Anterior cingulate cortex (tissue), 58 donors: ENCODE data around the gene TOR2A.
"Not testable (repeated sequence)": the region's sequence is repeated elsewhere in the genome, so short reads cannot be mapped to it uniquely, and the experiment has no call there.

Experiments used
- DNase-seq, 58 donors: peaks; one replicate each; lab custom pipeline; 2025; lab: John Stamatoyannopoulos, UW

TOR2A gene

DNA sequence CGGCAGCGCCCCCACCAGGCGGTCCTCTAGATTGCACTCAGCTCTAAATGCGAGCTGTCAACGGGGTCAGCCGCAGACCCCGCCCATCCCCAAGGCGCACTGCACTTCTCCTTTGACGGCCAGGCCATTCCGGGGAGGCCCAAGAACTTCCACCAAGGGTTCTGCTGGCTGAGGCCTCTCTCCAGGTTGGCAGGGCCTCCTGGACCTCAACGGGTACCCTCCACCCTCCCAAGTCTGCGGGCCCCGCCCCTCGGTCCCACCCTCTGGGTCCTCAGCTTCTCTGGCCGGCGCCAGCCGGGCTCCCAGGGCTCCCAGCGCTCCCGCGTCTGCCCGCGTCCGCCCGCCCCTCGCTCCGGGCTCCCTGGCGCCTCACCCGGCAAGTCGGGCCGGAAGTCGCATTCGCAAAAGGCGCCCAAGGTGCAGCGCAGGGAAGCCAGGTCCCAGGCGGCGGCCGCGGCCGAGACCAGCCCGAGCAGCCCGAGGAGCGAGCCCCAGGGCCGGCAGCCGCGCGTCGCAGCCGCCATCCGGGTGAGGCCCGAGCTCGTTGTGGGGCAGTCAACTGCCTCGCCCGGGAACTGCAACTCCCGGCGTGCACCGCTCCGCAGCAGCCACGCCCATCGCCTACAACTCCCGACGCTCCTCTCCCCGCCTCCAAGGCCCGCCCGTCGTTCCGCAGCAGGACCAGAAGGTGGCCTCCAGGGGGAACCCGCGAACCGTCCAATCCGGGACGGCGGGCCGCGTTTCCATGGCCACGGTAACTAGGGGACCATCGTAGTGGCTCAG, at the start of gene TOR2A:
TSS of gene TOR2A (minus strand) at position 548 of the 783 bp plus-strand sequence. CDS start at position 524, 24 bp downstream.
- peak; percentile 82 to 98 (median 95) for DNase-seq

DNA sequence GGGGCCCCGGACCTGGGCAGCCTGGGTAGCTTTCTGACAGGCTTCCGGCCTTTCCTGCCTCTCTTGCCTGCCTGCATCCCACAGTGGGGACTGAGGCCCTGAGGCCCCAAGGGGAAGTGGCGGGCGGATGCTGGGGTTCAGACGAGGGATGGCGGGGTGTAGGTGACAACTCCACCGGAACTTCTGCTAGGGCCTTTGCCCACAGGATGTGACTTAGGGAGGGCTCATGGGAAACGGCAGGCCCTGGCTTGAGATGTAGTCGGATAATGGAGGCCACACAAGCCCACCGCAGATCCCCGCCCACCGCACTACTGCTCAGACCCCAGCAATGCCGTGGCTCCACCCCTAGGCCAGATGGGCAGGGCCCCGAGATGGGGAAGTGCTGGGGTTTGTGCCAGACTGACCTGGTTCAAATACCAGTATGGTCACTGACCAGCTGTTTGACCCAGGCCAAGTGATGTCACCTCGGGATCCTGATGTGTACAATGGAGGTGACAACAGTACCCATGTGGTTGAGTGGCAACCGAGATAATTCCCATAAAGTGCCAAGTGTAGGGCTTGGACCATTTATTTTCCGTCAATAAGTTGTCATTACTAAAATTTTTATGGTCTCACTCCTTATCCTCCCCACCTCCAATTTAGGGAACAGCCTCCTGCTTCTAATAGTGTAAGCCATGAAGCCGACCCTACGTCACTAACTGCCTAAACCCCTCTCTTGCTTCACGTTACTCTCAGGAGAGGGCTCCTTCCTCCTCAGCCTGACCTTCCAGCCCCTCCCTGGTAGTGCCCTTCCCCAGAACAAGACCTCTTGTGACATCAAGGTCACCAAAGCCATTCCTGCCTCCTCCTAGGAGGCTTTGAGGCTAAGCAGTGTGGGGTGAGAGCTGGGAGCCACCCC, 48.3 kb upstream of the TOR2A start:
- peak in 6 of 58 donors; percentile 13 to 32 (median 20) for DNase-seq

DNA sequence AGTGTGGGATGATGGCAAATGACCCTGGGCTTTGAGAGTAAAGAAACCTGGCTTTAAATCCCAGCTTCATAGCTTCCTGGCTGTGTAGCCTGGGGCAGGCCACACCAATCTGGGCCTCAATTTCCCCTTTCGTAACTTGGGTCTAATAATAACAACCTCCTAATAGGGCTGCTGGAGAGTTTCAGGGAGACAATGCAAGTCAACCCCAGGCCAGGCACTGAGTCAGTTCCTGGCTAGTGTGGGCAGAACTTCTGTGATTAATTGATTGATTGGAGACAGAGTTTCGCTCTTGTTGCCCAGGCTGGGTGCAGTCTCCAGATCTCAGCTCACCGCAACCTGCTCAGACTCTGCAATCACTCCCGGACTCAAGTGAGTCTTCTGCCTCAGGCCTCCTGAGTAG, 46.7 kb upstream of the TOR2A start:
- DNase-seq = no peak

DNA sequence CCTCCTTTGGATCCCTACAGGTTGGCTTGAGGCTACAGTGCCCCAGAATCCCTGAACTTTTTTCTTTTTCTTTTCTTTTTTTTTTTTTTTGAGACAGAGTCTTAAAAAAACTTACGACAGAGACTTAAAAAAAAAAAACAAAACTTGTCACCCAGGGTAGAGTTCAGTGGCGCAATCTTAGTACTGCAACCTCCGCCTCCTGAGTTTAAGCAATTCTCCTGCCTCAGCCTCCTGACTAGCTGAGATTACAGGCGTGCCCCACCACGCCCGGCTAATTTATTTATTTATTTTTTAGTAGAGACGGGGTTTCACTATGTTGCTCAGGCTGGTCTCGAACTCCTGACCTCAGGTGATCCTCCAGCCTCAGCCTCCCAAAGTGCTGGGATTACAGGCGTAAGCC, 45.8 kb upstream of the TOR2A start:
- DNase-seq = not testable (repeated sequence)

DNA sequence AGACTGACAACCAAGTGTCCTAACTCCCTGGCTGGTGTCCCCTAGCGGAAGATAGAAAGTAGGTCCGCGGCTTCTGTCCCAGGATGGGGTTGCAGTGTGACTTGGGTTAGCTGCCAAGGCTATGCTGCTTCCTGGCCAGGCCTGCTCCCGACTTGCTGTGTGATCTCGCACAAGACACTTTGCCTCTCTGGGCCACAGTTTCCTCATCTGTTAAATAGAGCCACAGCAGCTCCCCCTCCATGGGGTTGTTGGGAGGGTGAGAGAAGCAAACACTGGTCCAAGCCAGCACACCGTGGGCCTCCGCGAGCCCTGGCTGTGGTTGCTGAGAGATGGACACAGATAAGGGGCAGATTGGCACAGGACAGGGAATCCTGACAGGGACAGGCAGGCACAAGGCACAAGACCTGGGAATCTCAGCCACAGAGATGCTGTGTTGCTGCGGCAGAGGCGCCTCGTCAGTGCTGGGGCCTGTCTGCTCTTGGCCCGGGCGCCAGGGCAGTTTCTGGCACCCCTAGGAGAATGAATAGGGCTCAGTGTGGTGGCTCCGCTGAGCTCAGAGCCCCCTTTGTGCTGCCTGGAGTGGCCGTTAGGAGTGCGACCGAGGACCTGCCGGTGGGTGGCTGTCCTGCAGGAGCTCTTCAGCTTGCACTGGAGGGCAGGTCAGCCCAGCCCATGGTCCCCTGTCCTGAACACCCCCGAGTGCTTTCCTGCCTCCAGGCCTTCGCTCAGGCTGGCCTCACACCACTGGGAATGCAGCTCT, 45.2 kb upstream of the TOR2A start:
- peak in 30 of 58 donors; percentile 18 to 74 (median 44) for DNase-seq

DNA sequence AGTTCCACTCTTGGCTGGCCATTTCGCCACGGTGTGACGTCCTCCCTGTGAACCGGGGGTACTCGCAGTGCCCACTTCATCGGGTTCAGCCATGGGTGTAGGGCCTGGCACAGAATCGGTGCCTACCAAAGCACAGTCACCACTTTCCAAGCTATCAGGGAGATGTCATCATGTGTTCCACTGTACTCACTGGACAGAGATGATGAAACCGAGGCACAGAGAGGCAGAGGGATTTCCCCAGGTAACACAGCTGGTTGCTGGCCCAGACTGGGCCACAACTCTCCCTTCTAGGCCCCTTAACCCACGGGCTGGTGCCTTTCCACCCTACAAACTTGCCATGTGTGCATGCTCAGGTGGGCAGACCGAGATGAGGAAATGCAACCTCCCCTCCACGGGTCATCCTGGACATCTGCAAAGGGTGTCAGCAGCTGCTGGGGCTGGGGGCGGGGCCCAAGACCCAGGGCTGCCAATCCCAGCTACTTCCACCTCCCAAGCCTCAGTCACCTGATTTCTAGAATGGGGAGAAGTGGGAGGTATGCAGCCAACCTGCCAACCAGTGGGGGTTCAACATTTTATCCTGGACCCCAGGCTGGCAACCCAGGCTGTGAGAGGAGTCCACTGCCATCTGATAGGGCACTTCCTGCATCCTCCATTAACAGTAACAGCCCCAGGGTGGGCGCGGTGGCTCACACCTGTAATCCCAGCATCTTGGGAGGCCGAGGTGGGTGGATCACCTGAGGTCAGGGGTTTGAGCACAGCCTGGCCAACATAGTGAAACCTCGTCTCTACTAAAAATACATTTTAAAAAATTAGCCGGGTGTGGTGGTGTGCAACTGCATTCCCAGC, 44.3 kb upstream of the TOR2A start:
- no peak for DNase-seq

DNA sequence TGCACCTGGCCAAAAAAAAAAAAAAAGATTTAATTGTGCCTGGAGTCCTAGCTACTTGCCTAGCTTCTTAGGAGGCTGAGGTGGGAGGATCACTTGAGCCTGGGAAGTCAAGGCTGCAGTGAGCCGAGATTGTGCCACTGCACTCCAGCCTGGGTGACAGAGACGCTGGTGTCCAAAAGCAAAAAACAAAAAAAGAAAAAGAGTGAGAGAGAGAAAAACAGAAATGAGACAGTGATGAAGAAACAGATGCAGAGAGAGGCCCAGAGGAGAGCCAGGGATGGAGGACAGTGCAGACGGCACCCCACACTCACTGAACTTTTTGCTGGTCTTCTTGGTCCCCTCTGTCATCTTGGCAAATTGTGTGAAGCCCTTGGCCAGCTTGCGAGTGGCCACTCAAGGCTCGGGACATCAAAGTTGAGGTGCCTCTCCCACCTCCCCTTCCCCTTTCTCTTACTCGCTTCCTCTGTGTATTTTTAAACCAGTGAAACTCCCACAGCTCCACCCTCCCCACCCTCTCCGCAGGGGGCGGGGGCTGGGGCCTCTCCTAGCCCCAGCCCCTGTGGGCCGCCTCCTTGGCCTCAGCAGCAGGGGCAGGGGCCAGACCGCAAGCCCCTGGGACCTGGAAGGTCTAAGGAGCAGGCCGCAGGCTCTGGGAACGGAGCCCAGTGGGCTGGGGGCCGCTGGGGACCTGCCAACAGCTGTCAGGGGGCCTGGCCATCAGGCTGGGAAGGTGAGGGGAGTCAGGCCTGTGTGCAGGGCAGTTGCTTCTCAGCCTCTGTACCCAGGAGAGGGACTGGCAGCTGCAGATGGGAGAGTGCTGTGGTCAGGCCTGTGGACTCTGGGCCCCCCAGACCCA, 43.4 kb upstream of the TOR2A start, which contains the start of gene SH2D3C:
TSS of gene SH2D3C (minus strand) at position 387 of the 856 bp plus-strand sequence. CDS start at position 348, 39 bp downstream.
- DNase-seq = peak in 3 of 58 donors; percentile 13 to 22 (median 20)

DNA sequence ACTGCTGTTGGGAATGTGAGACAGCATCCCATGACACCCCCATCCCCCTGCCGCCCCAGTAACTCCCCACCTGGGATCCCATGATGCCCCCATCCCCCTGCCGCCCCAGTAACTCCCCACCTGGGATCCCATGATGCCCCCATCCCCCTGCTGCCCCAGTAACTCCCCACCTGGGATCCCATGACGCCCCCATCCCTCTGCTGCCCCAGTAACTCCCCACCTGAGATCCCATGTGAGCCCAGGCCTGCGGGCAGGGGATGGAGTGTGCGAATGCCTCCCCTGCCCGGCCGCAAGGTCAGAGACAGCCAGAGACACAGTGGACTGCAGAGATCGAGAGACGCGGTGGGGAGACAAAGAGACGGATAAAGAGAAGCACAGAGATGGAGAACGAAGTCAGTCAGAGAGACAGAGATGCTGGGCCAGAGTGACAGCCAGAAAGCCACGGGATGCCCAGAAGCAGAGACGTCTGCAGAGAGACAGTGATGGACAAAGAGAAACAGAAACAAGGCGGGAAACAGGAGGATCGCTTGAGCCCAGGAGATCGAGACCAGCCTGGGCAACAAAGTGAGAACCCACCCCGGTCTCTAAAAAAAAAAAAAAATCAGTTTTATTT, 42.4 kb upstream of the TOR2A start:
- DNase-seq = no peak

DNA sequence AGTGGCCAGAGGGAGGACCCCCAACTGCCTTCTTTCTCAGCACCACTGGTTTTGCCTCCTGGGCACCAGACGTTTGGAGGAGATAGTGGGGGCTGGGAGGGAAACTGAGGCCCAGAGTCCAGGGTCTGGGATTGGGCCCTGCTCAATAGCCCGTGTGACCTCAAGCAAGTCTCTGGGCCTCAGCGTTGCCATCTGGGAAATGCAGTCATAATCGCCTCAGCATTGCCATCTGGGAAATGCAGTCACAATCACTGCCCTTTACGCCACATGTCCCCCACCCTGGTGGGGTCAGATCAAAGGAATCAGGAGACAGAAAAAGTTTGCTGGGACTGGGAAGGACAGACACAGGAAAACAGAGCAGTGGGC, 41.8 kb upstream of the TOR2A start:
- no peak for DNase-seq

DNA sequence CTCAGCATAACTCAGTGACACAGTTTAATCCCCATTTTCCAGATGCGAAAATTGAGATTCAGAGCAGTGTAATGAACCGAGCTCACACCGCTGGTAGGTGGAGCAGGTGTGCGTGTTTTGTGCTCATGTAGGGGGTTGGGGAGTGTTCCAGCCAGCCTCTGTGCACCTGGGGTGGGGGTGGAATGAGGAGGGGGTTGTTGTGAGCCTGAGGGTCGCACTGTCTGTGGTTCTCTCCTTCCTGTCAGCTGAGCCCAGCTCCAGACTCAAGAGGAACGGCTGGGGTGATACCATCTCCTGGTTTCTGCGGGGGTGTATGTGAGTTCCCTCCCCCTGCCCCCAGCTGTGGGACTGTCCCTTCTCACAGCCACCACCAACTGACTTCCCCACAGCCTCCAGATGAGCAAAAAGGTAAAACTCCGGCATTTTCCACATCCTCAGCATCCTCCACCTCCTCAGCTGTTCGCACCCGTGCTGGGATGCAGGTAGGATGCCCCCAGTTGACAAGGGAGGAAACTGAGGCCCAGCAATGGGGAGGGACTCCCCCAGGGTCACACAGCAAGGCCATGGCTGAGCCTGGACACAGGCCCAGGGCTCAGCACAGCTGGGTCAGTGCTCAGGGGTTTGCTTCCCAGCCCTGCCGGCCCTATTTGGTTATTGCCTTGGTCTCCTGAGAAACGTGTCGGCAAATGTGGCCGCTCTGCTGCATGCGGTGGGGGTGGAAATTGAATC, 41.3 kb upstream of the TOR2A start:
- peak in 15 of 58 donors; percentile 10 to 50 (median 19) for DNase-seq

DNA sequence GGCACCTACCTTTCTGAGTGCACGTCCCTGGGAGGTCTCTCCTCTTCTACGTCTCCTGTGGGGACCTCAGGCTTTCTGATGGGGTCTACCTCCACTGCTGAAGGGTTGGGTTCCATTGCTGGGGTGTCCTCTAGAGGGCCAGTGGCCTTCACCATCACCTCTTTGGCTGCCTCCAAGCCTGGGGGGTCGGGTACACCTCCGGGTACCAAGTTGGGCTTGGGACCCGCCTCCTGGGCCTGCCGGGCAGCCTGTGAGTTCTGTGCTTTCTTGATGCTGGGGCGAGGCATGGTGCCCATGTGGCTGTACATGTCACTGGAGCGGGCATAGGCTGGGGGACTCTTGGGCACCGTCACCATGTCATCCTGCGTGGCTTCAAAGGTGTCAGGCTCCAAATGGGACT, 38.9 kb upstream of the TOR2A start:
- no peak for DNase-seq

DNA sequence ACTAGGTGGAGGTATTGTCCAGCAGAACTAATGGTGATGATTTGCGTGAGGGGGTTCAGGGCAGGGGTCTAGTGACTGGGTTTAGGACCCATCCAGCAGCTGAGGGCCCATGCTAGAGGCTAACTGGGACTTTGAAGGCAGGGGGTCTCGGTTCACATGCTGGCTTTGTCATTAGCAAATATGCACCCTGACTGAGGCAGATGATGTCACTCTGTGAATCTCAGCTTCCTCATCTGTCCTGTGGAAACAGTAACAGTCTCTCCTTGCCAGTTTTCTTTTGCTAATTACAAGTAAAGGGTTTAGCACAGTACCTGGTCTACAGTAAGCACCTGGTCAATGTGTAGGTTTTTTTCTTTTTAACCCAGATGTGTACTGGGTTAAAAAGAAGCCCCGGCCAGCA, 38.2 kb upstream of the TOR2A start:
- DNase-seq = no peak

DNA sequence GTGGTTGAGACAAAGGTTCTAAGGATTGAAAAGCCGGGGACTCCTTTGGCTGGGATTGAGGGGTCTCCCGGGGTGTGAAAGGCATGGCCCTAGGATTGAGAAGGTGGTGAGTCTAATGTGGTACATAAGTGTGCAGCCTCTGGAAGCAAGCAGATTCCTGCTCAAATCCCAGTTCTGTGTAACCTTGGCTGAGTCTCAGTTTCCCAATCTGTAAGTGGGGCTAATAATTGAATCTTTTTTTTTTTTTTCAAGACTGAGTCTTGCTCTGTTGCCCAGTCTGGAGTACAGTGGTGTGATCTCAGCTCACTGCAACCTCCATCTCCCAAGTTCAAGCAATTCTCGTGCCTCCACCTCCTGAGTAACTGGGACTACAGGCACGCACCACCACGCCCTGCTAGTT, 37.5 kb upstream of the TOR2A start:
- DNase-seq = no peak

DNA sequence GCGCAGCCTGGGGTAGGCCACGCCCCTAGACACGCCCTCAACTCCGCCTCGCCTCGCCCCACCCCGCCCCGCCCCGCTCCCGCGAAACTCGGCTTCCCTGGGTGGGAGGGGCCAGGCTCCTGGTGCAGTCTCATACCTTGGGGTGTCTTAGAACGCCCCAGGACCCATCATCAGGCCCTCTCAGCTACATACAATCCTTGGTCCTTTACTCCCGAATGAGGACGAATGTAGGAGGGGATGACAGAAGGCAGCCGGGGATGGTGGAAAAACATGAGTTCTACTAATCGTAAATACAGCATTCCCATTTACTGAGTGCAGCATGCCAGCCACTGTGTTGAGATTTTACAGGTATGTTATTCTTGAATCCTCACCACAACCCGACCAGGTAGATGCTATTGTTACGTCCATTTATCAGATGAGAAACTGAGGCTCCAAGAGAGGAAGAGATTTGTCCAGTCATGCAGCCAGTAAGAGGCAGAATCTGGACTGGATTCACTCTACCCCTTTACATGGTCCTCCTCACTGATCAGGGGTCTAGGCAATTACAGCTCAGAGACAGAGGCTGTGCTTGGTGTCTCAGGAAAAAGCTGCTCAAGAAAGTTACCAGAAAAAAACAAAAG, 36.6 kb upstream of the TOR2A start:
- no peak for DNase-seq

DNA sequence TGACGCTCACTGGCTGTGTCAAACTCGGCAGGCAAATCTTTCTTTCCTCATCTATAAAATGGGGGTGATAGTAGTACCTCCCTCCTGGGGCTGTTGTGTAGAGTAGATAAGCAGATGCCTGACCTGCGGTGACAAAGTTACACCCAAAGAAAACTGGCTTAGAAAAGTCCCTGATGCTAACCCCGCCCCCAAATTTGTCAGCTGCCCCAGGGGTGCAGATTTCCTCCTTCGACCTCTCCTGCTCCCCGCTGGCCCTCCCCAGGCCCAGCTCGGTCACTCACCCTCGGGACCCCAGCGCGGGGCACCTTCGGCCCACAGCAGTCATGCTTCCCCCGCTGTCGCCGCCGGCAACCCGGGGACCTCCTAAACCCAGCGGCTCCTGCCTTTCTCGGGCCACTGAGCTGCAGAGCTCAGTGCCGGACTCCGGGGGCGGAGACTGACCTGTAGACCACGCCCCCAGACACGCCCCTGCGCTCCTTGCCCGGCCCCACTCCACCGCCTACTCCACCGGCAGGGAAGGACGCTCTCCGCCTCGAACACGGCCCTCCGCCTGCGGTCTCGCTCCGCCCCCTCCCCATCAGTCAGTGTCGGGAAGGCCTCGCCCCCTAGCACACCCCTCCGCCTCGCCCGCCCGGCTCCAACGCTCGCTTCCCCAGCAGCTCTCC, 35.9 kb upstream of the TOR2A start:
- DNase-seq = peak; percentile 51 to 95 (median 87)

DNA sequence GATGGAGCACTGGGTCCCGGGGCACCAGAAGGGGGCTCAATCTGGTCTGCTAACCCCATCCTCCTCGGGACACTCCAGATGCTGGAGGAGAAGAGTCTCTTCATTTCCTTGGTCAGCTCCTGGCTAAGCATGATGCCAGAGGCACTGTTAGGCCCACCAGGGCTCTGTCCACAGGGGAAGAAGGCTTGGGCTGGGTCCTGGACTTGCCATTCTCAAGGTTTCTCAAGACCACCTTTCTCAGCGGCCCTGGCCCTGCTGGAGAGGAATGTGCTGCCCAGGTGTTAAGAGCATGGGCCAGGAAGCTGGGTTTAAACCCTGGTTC, 35.5 kb upstream of the TOR2A start:
- DNase-seq = no peak
